ENCODE results near the gene FER. TPM values are rescaled to one million over a fixed set of nuclear protein-coding genes. Genes with fewer than 3 reads are reported as not detected.

FER gene
- total RNA-seq, 1 donor from 2014 or later = 30.7 TPM

DNA sequence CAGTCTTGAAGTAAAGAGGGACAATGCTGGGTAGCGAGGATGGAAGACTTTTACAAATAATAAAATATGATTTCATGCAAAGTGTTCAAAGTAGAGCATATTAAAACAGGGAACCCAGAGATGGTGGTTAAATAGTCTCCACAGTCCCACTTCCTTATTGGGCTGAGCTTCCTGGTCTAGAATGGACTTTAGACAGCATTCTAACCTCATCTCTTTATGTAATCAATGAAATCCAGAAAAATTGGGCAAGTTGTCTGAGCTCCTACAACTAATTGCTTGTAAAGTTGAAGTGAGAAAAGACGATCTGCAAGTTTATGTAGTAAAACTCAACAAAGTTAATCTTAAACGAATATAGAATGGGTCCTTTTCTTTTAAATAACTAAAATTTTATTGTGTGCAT lies 333.2 kb downstream of the FER start:
- TF ChIP-seq, protein P1, sequence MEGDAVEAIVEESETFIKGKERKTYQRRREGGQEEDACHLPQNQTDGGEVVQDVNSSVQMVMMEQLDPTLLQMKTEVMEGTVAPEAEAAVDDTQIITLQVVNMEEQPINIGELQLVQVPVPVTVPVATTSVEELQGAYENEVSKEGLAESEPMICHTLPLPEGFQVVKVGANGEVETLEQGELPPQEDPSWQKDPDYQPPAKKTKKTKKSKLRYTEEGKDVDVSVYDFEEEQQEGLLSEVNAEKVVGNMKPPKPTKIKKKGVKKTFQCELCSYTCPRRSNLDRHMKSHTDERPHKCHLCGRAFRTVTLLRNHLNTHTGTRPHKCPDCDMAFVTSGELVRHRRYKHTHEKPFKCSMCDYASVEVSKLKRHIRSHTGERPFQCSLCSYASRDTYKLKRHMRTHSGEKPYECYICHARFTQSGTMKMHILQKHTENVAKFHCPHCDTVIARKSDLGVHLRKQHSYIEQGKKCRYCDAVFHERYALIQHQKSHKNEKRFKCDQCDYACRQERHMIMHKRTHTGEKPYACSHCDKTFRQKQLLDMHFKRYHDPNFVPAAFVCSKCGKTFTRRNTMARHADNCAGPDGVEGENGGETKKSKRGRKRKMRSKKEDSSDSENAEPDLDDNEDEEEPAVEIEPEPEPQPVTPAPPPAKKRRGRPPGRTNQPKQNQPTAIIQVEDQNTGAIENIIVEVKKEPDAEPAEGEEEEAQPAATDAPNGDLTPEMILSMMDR (IDR thresholded peaks at IDR 0.05; ENCODE audit: unreplicated experiment) = no peak
- H3K27ac Mint-ChIP-seq (ENCODE audit: unreplicated experiment) = no peak overlapping the region
- no peak overlapping the region for H3K4me3 Mint-ChIP-seq (ENCODE audit: unreplicated experiment)
- no peaks in the 10 kb centered on the region for H3K4me1 Mint-ChIP-seq (ENCODE audit: unreplicated experiment)
- H3K9me3 Mint-ChIP-seq (ENCODE audit: unreplicated experiment) = no peaks in the 10 kb centered on the region
- DNase-seq (ENCODE audit: low spot score) = no peak
- no peaks in the 10 kb centered on the region for H3K27me3 Mint-ChIP-seq (ENCODE audit: unreplicated experiment)
- no peaks in the 10 kb centered on the region for H3K36me3 Mint-ChIP-seq (ENCODE audit: low read depth, unreplicated experiment)

- Mint-ChIP-seq H3K4me1 (ENCODE audit: unreplicated experiment) (no peaks in the 10 kb centered on the region), H3K27ac (ENCODE audit: unreplicated experiment) (no peak overlapping the region), H3K36me3 (ENCODE audit: low read depth, unreplicated experiment) (no peaks in the 10 kb centered on the region), H3K4me3 (ENCODE audit: unreplicated experiment) (no peak overlapping the region), H3K27me3 (ENCODE audit: unreplicated experiment) (no peaks in the 10 kb centered on the region), H3K9me3 (ENCODE audit: unreplicated experiment) (no peaks in the 10 kb centered on the region)
- TF ChIP-seq, protein P1 (IDR thresholded peaks at IDR 0.05; ENCODE audit: unreplicated experiment) = no peak
- no peak for DNase-seq (ENCODE audit: low spot score)
These were observed 336.2 kb downstream of the FER start for GRCh38 chr5:109083937-109084336.

GRCh38 chr5:109089191-109089590 lies 341.5 kb downstream of the FER start:
- H3K9me3 Mint-ChIP-seq (ENCODE audit: unreplicated experiment) = no peaks in the 10 kb centered on the region
- TF ChIP-seq, protein P1 (IDR thresholded peaks at IDR 0.05; ENCODE audit: unreplicated experiment) = no peak
- DNase-seq (ENCODE audit: low spot score) = no peak
- H3K4me1 Mint-ChIP-seq (ENCODE audit: unreplicated experiment) = no peaks in the 10 kb centered on the region
- H3K27ac Mint-ChIP-seq (ENCODE audit: unreplicated experiment) = no peak overlapping the region
- no peaks in the 10 kb centered on the region for H3K36me3 Mint-ChIP-seq (ENCODE audit: low read depth, unreplicated experiment)
- no peak overlapping the region for H3K4me3 Mint-ChIP-seq (ENCODE audit: unreplicated experiment)
- H3K27me3 Mint-ChIP-seq (ENCODE audit: unreplicated experiment) = no peaks in the 10 kb centered on the region

DNA sequence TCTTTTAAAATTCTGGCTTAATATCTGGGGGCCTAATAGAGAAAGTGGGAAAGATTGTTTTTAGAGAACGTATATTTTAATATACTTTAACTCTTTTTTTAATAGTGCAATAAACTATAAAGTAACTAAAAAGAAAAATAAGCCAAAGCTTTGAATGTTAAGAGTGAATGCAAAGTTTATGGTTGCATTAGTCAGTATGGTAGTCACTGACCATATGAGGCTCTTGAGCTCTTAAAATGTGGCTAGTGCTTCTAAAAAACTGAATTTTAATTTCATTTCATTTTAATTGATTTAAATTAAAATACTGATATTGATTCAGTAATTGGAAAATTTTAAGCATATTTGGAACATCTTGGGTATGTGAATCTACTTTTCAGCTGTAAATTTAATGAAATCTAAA lies 351.4 kb downstream of the FER start:
- H3K9me3 Mint-ChIP-seq (ENCODE audit: unreplicated experiment) = no peaks in the 10 kb centered on the region
- no peak for DNase-seq (ENCODE audit: low spot score)
- TF ChIP-seq, protein P1 (IDR thresholded peaks at IDR 0.05; ENCODE audit: unreplicated experiment) = no peak
- H3K4me3 Mint-ChIP-seq (ENCODE audit: unreplicated experiment) = no peak overlapping the region
- H3K4me1 Mint-ChIP-seq (ENCODE audit: unreplicated experiment) = peaks cover 5% of the 10 kb centered on the region
- H3K36me3 Mint-ChIP-seq (ENCODE audit: low read depth, unreplicated experiment) = no peaks in the 10 kb centered on the region
- H3K27me3 Mint-ChIP-seq (ENCODE audit: unreplicated experiment) = no peaks in the 10 kb centered on the region
- no peak overlapping the region for H3K27ac Mint-ChIP-seq (ENCODE audit: unreplicated experiment)

- Mint-ChIP-seq H3K4me3 (ENCODE audit: unreplicated experiment) (no peak overlapping the region), H3K9me3 (ENCODE audit: unreplicated experiment) (no peaks in the 10 kb centered on the region), H3K27me3 (ENCODE audit: unreplicated experiment) (no peaks in the 10 kb centered on the region), H3K27ac (ENCODE audit: unreplicated experiment) (no peak overlapping the region), H3K36me3 (ENCODE audit: low read depth, unreplicated experiment) (no peaks in the 10 kb centered on the region), H3K4me1 (ENCODE audit: unreplicated experiment) (peaks cover 5% of the 10 kb centered on the region)
- DNase-seq (ENCODE audit: low spot score) = no peak
- TF ChIP-seq, protein P1 (IDR thresholded peaks at IDR 0.05; ENCODE audit: unreplicated experiment) = no peak
These were observed 353.3 kb downstream of the FER start for GRCh38 chr5:109100971-109101370.
